B cell (primary cell): Measurements from ENCODE around the gene IFNG-AS1. TPM values are rescaled to one million over a fixed set of nuclear protein-coding genes. Genes with fewer than 3 reads are reported as not detected.

Source experiments
- ATAC-seq: fragments of 200-7000 bp; cut with Tn5 transposase; one replicate; pipeline ENCODE4 v1.10.0; 2021; ENCODE audit warnings: low read depth, mild to moderate bottlenecking, moderate number of reproducible peaks, moderate library complexity
- CTCF ChIA-PET: fragments of 350-600 bp; sonication (Branson Sonifier 250); formaldehyde crosslinking; loops from one replicate; lab custom pipeline; 2021; ENCODE audit warnings: antibody characterized with exemption, inconsistent platforms; lab: Charles Lee
- POLR2A ChIA-PET: fragments of 350-600 bp; sonication (Branson Sonifier 250); formaldehyde crosslinking; loops from one replicate; lab custom pipeline; 2021; ENCODE audit warnings: antibody characterized with exemption; lab: Charles Lee
- DNase-seq: peaks from one replicate; pipeline ENCODE4 v3.0.0; 2013
- H2AFZ ChIP-seq: 2 replicates; pipeline ENCODE4 v1.6.1; 2012; ENCODE audit warnings: mild to moderate bottlenecking, low read depth, low read length; ENCODE audit not compliant: insufficient read depth, poor library complexity, severe bottlenecking
- H3K27ac ChIP-seq, 2 donors: 1 replicate in 1 of 2; 2 replicates in 1 of 2; pipeline ENCODE4 v1.5.1; 2012 to 2013; ENCODE audit warnings: low read length in 2 of 2, mild to moderate bottlenecking in 2 of 2, moderate library complexity in 1 of 2
- H3K27me3 ChIP-seq, 4 experiments: fragments of 200-600 bp in 1 of 4; sonication (generic) in 1 of 4; replicated peaks in 1 of 4; 1 replicate in 2 of 4; 2 replicates in 2 of 4; pipeline versions ENCODE4 v1.6.1 to v1.7.0; 2013 to 2016; ENCODE audit warnings: low read length in 3 of 4, mild to moderate bottlenecking in 2 of 4, mixed read lengths in 1 of 4, moderate library complexity in 1 of 4; ENCODE audit not compliant: insufficient read depth in 4 of 4, control insufficient read depth in 3 of 4; ENCODE audit errors: control extremely low read depth in 1 of 4
- H3K36me3 ChIP-seq, 2 experiments: replicated peaks in 1 of 2; 1 replicate in 1 of 2; 2 replicates in 1 of 2; pipeline versions ENCODE4 v1.6.1 to v1.7.1; 2013; ENCODE audit warnings: low read length in 1 of 2; ENCODE audit not compliant: insufficient read depth in 2 of 2, control insufficient read depth in 1 of 2; ENCODE audit errors: control extremely low read depth in 1 of 2, extremely low read depth in 1 of 2
- H3K4me1 ChIP-seq, 2 donors: fragments of 200-600 bp in 1 of 2; sonication (generic) in 1 of 2; 1 replicate in 1 of 2; 2 replicates in 1 of 2; pipeline versions ENCODE4 v1.5.1 to v1.6.1; 2013 to 2017; ENCODE audit warnings: low read length in 2 of 2; ENCODE audit not compliant: control insufficient read depth in 2 of 2, insufficient read depth in 2 of 2
- H3K4me2 ChIP-seq: replicated peaks from 2 replicates; pipeline ENCODE3; 2012; ENCODE audit warnings: mild to moderate bottlenecking, low read depth, low read length; ENCODE audit not compliant: poor library complexity, severe bottlenecking
- H3K4me3 ChIP-seq, 5 experiments: fragments of 200-600 bp in 1 of 5; sonication (generic) in 1 of 5; 1 replicate in 3 of 5; 2 replicates in 2 of 5; pipeline versions ENCODE4 v1.5.1 to v1.7.0; 2011 to 2016; ENCODE audit warnings: low read length in 4 of 5, mild to moderate bottlenecking in 4 of 5, low read depth in 2 of 5, control low read depth in 1 of 5, moderate library complexity in 1 of 5; ENCODE audit not compliant: insufficient read depth in 1 of 5; ENCODE audit errors: control extremely low read depth in 1 of 5, extremely low read depth in 1 of 5
- H3K79me2 ChIP-seq: fragments of 200-600 bp; sonication (generic); one replicate; pipeline ENCODE4 v1.6.0; 2016; ENCODE audit warnings: low read length; ENCODE audit not compliant: control insufficient read depth, insufficient read depth
- H3K9ac ChIP-seq: fragments of 200-600 bp; sonication (generic); 2 replicates; pipeline ENCODE4 v1.6.1; 2017; ENCODE audit warnings: mild to moderate bottlenecking, low read length, moderate library complexity
- H3K9me3 ChIP-seq, 3 donors: one replicate each; pipeline versions ENCODE4 v1.6.1 to v1.7.1; 2013; ENCODE audit warnings: low read length in 2 of 3; ENCODE audit not compliant: control insufficient read depth in 2 of 3, insufficient read depth in 1 of 3; ENCODE audit errors: control extremely low read depth in 1 of 3
- H4K20me1 ChIP-seq: 2 replicates; pipeline ENCODE4 v1.6.0; 2012; ENCODE audit warnings: mild to moderate bottlenecking, low read length; ENCODE audit not compliant: insufficient read depth, control insufficient read depth, poor library complexity, severe bottlenecking
- H3K27ac Mint-ChIP-seq: one replicate; pipeline ENCODE4 v1.8.0; 2021; ENCODE audit warnings: mixed read lengths
- H3K27me3 Mint-ChIP-seq: one replicate; pipeline ENCODE4 v1.8.0; 2021; ENCODE audit warnings: mixed read lengths
- H3K4me1 Mint-ChIP-seq: one replicate; pipeline ENCODE4 v1.8.0; 2021; ENCODE audit warnings: mixed read lengths
- H3K4me3 Mint-ChIP-seq: one replicate; pipeline ENCODE4 v1.8.0; 2021; ENCODE audit warnings: mixed read lengths
- H3K9me3 Mint-ChIP-seq: one replicate; pipeline ENCODE4 v1.8.0; 2022; ENCODE audit warnings: mixed read lengths; ENCODE audit not compliant: insufficient read depth
- EZH2 ChIP-seq: IDR thresholded peaks from 2 replicates; pipeline ENCODE4 v1.6.1; 2012; ENCODE audit warnings: borderline replicate concordance, low read depth, mild to moderate bottlenecking, moderate library complexity, low read length; ENCODE audit not compliant: insufficient read depth, poor library complexity, severe bottlenecking
- WGBS: methylation state at CpG from one replicate; pipeline ENCODE4 v1.1.5; 2013; ENCODE audit warnings: missing lambda C conversion rate; ENCODE audit not compliant: insufficient coverage; 5-methylcytosine and 5-hydroxymethylcytosine counted together
- intact Hi-C: fragments of 100-400 bp; cut with micrococcal nuclease; formaldehyde crosslinking; loops from one replicate; pipeline ENCODE4 v1.10.0; 2022
- polyA plus RNA-seq: library from polyadenylated mRNA; depleted of rRNA; stranded (reverse); fragments of >200 nt; gene quantifications from 2 replicates; pipeline ENCODE4 v1.2.3, GENCODE V29; 2012
- total RNA-seq, 2 donors: library from RNA; stranded (reverse); fragments of 120-200 nt in 1 of 2; gene quantifications; 1 replicate in 1 of 2; 2 replicates in 1 of 2; pipeline versions ENCODE4 v1.2.3 to v1.2.4, GENCODE V29; 2013 to 2022
- TF ChIP-seq, protein P1 (sequence below): fragments of 200-600 bp; IDR thresholded peaks from one replicate; pipeline ENCODE4 v1.8.0; 2022; ENCODE audit warnings: antibody characterized with exemption, mild to moderate bottlenecking

Gene IFNG-AS1
- total and polyA plus RNA-seq, 2 donors (not counting 1 experiment from before 2014, with no cell fraction given) = 1.8 to 19.0 TPM

DNA sequence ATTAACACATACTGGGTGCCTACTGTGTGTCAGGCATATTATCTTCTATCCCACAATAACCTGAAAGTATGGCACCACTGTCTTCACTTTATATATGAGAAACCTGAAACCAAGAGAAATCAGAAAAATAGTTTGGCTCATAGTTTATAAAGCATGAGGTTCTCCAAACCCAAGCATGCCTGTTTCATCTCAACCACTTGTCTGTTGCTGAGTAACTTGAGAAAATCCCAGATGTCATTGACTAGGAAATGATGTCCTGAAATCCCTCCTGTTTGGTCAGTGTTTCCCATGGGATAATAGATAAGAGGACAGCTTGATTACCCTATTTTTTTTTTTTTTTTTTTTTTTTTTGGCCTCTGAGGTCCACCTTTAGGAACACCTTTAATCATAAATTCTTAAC lies 2.6 kb upstream of the IFNG-AS1 start:
- ATAC-seq = no peak
- Histone ChIP-seq H3K4me1 (peaks cover 43 to 48% of the 10 kb centered on the region in 2 donors), H2AFZ (no peak overlapping the region), H3K4me3 (no peak overlapping the region), H3K9ac (no peak overlapping the region), H3K79me2 (peaks cover 4% of the 10 kb centered on the region), H3K36me3 (no peaks in the 10 kb centered on the region), H3K27me3 (no peaks in the 10 kb centered on the region), H3K27ac (no peak overlapping the region), H3K4me2 (no peak overlapping the region), H4K20me1 (no peaks in the 10 kb centered on the region), H3K9me3 (peaks cover 0 to 6% (median 3%) of the 10 kb centered on the region in 3 donors)
- ChIA-PET POLR2A (no interaction called here), CTCF (no interaction called here)
- Mint-ChIP-seq H3K4me1 (peaks cover 44% of the 10 kb centered on the region), H3K4me3 (no peak overlapping the region), H3K27me3 (no peaks in the 10 kb centered on the region), H3K9me3 (peaks cover 12% of the 10 kb centered on the region), H3K27ac (no peak overlapping the region)
- TF ChIP-seq, protein P1, sequence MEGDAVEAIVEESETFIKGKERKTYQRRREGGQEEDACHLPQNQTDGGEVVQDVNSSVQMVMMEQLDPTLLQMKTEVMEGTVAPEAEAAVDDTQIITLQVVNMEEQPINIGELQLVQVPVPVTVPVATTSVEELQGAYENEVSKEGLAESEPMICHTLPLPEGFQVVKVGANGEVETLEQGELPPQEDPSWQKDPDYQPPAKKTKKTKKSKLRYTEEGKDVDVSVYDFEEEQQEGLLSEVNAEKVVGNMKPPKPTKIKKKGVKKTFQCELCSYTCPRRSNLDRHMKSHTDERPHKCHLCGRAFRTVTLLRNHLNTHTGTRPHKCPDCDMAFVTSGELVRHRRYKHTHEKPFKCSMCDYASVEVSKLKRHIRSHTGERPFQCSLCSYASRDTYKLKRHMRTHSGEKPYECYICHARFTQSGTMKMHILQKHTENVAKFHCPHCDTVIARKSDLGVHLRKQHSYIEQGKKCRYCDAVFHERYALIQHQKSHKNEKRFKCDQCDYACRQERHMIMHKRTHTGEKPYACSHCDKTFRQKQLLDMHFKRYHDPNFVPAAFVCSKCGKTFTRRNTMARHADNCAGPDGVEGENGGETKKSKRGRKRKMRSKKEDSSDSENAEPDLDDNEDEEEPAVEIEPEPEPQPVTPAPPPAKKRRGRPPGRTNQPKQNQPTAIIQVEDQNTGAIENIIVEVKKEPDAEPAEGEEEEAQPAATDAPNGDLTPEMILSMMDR = no peak
- no peak for TF ChIP-seq EZH2
- no peak for DNase-seq
- intact Hi-C loops = no loop called here

DNA sequence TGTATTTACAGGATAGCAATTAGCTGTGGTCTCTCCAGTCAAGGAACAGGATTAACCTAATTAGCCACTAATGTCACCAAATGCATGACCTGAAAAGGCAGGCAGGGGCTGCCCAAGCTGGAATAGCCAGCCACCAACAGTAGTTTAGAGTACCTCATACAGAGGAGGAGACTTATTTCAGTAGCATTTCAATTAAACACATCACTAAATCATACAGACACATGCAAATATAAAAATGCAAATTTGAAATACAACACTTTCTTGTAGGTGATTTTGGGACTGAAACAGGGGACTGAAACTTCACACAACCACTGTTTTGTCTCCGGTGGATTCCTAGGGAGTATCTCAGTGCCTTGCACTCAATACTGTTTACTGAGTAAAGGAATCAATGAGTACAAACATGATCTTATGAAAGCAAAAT lies 636 bp upstream of the IFNG-AS1 start:
- H3K9me3 ChIP-seq = peaks cover 0 to 6% (median 3%) of the 10 kb centered on the region in 3 donors
- peaks cover 54 to 66% of the 10 kb centered on the region in 2 donors for H3K4me1 ChIP-seq
- H3K27me3 ChIP-seq = no peaks in the 10 kb centered on the region
- Mint-ChIP-seq H3K9me3 (peaks cover 12% of the 10 kb centered on the region), H3K4me1 (peaks cover 58% of the 10 kb centered on the region), H3K27me3 (no peaks in the 10 kb centered on the region), H3K27ac (peak overlapping the region; percentile 91), H3K4me3 (peak overlapping the region; percentile 87)
- intact Hi-C loops = loop anchor here (2.0 kb wide), 1 partner anchor 358 kb away; no protein-coding TSS in a partner anchor
- peak overlapping the region; percentile 81 for H3K4me2 ChIP-seq
- ChIA-PET CTCF (interaction anchor here (1.1 to 4.5 kb wide), 5 partner anchors 12 to 634 kb away, joined by 3 to 24 read pairs (median 6); no protein-coding TSS in a partner anchor), POLR2A (interaction anchor here (1.0 to 1.5 kb wide), 2 partner anchors 24 to 52 kb away, joined by 6 read pairs; no protein-coding TSS in a partner anchor)
- peaks cover 23% of the 10 kb centered on the region for H3K79me2 ChIP-seq
- no CpG with 5 or more reads among the region's 1 CpG for WGBS
- DNase-seq = peak; percentile 59
- ATAC-seq = peak; percentile 14
- no peak overlapping the region for H2AFZ ChIP-seq
- H4K20me1 ChIP-seq = no peaks in the 10 kb centered on the region
- peak overlapping the region; percentile 64 for H3K9ac ChIP-seq
- peak overlapping the region in 3 of 5 experiments; percentile 54 to 71 (median 61) for H3K4me3 ChIP-seq
- TF ChIP-seq, protein P1 = no peak
- no peak for TF ChIP-seq EZH2
- H3K36me3 ChIP-seq = peaks cover 0 to 3% of the 10 kb centered on the region in 2 experiments
- peak overlapping the region; percentile 95 to 98 for H3K27ac ChIP-seq
